RWPE1 (cell line): ENCODE data around the gene HAPLN1.

Source experiments
- CTCF ChIA-PET: fragments of 350-600 bp; sonication (Branson Sonifier 250); formaldehyde crosslinking; extraction: SDS; loops from one replicate; lab custom pipeline; 2021; lab: Yijun Ruan, JAX
- POLR2A ChIA-PET: fragments of 400-600 bp; formaldehyde crosslinking; extraction: SDS; loops from one replicate; lab custom pipeline; 2020; ENCODE audit warnings: antibody characterized with exemption; ENCODE audit not compliant: low non-redundant PET; lab: Yijun Ruan, JAX
- DNase-seq: peaks from one replicate; pipeline ENCODE4 v3.0.0; 2012; ENCODE audit warnings: low spot score
- H3K27ac ChIP-seq: fragments of 450-650 bp; 2 replicates; pipeline ENCODE4 v1.5.1; 2017
- CTCF ChIP-seq: fragments of 450-650 bp; conservative IDR thresholded peaks from 2 replicates; pipeline ENCODE4 v1.5.1; 2017; ENCODE audit warnings: low read depth, mild to moderate bottlenecking

Gene HAPLN1

GRCh38 chr5:83688281-83688680, 32.4 kb downstream of the HAPLN1 start:
- TF ChIP-seq CTCF = no peak
- POLR2A ChIA-PET = no interaction called here
- no peak overlapping the region for H3K27ac ChIP-seq
- no peak for DNase-seq
- CTCF ChIA-PET = no interaction called here

GRCh38 chr5:83687124-83687619, 33.5 kb downstream of the HAPLN1 start:
- TF ChIP-seq CTCF = no peak
- POLR2A ChIA-PET = no interaction called here
- H3K27ac ChIP-seq = no peak overlapping the region
- CTCF ChIA-PET = no interaction called here
- DNase-seq = no peak

DNA sequence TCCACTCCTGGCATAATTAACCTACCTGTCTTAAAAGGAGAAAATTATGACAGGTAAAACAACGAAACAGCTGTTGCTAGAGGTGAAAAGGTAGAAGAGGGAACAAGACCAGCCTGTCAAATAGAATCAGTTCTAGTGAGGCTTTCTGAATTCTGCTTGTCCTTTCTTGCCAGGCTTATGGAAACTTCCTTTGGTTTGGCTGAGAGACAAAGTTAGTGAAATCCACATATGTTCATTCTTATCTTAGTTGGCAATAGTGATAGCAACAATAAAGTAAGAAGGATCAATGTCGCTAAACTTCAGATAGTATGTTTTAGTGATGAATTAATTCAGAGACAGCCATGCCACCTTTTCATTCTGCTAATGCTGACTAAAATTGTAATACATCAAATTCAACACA, 34.4 kb downstream of the HAPLN1 start:
- POLR2A ChIA-PET = no interaction called here
- no peak for TF ChIP-seq CTCF
- H3K27ac ChIP-seq = no peak overlapping the region
- CTCF ChIA-PET = no interaction called here
- no peak for DNase-seq

DNA sequence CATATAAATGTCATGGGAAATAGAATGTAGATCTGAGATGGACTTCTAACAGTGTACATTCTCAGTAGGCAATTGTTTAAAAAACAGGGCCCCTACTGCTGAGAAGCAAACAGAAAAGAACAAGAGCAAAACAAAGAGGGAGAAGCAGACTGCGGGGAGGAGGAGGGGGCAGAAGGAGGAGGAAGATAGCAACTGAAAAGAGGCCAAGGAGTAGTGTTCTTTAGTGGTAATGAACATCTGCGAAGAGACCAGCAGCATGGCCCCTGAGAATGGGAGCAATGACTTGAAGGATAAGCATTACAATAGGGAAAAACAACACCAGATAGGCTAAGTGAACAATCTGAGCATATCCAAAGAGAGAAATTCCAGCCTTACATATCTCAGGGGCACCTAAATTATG, 36.8 kb downstream of the HAPLN1 start:
- DNase-seq = no peak
- CTCF ChIA-PET = no interaction called here

GRCh38 chr5:83672646-83673045, 48.0 kb downstream of the HAPLN1 start:
- no peak overlapping the region for H3K27ac ChIP-seq
- POLR2A ChIA-PET = no interaction called here
- no peak for DNase-seq
- TF ChIP-seq CTCF = no peak
- CTCF ChIA-PET = interaction anchor here (0.5 kb wide), 1 partner anchor 40 kb away, joined by 3 read pairs; no protein-coding TSS in a partner anchor

More for the DNA sequence above, 36.8 kb downstream of the HAPLN1 start:
- TF ChIP-seq CTCF = no peak
- POLR2A ChIA-PET = no interaction called here
- H3K27ac ChIP-seq = no peak overlapping the region

GRCh38 chr5:83672158-83672557, 48.5 kb downstream of the HAPLN1 start:
- no peak for DNase-seq
- no peak overlapping the region for H3K27ac ChIP-seq
- TF ChIP-seq CTCF = no peak
- POLR2A ChIA-PET = no interaction called here
- CTCF ChIA-PET = no interaction called here
